Measurements from ENCODE around the gene BRS3. TPM values are rescaled to one million over a fixed set of nuclear protein-coding genes. Genes with fewer than 3 reads are reported as not detected.

Gene BRS3
- total and polyA plus RNA-seq, 12 donors: not detected

- intact Hi-C loops (cut with DNase I): no loop called here
- Histone ChIP-seq H3K27me3 (peaks cover 7% of the 10 kb centered on the region), H3K9me3 (replicated peaks in 1 of 3) (no peaks in the 10 kb centered on the region), H3K36me3 (replicated peaks in 1 of 2) (no peaks in the 10 kb centered on the region), H3K4me1 (replicated peaks in 1 of 2) (no peaks in the 10 kb centered on the region), H3K4me3 (no peak overlapping the region), H3K27ac (no peak overlapping the region)
- TF ChIP-seq POLR2A (IDR thresholded peaks at IDR 0.05) (no peak), CTCF (IDR thresholded peaks at IDR 0.05) (no peak)
- 47 to 77% (median 60%) methylated on average over 3 of the region's 3 CpGs for WGBS, 4 donors
- DNase-seq: no peak
Observed at GRCh38 chrX:136467303-136467702, 20.4 kb upstream of the BRS3 start.

DNA sequence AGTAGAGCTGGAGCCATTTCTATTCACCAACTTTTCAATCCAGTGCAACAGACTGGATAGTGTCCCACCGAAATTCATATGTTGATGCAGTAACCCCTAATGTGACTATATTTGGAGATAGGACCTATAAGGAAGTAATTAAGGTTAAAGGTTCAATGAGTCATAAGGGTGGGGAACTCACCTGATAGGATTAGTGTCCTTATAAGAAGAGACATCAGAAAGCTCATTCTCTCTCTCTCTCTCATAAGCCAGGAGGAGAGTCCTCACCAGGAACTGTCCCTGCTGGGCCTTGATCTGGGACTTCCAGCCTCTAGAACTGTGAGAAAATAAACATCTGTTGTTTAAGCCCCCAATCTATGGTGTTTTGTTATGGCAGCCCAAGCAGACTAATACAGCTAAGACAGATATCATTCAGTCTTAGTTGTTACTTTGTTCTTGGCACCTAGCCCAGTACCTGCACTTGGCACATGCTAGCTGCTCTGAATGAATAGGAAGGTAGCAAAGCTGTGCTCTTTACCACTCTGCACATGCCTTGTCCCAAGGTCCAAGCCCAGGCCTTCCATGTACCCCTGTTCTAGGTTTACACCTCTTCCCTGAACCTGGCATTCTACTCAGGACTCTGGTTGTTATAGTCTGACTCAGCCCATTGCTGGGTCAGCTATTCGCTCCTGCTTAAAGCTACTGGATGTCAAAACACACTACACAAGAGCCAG is 19.2 kb upstream of the BRS3 start:
- intact Hi-C loops (cut with DNase I): no loop called here

DNA sequence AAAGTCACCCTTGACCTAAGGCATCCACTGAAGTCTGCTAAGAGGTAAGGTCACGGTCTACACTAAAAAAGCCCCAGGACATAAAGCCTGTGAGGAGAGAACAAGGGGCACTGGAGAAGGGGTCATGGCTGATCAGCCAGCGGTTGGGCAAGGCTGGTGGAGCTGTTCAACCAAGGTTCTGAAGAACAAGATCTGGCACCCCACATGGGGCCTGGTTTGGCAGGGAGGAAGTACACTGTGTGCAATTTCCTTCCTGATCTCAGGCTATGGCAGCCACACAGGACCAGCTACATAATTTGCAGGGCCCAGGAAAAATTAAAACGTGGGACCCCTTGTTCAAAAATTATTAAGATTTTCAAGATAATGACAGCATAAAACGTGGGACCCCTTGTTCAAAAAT is 14.1 kb upstream of the BRS3 start:
- no peak for DNase-seq
- Histone ChIP-seq H3K27ac (no peak overlapping the region), H3K36me3 (replicated peaks in 1 of 2) (no peaks in the 10 kb centered on the region), H3K9me3 (replicated peaks in 1 of 3) (no peaks in the 10 kb centered on the region), H3K4me1 (replicated peaks in 1 of 2) (no peaks in the 10 kb centered on the region), H3K4me3 (no peak overlapping the region), H3K27me3 (peaks cover 11% of the 10 kb centered on the region)
- WGBS, 4 donors: 58 to 77% (median 64%) methylated on average over 2 to 4 of the region's 4 CpGs
- TF ChIP-seq CTCF (IDR thresholded peaks at IDR 0.05) (no peak), POLR2A (IDR thresholded peaks at IDR 0.05) (no peak)
- intact Hi-C loops (cut with DNase I): no loop called here

More for the DNA sequence above, 19.2 kb upstream of the BRS3 start:
- Histone ChIP-seq H3K4me1 (replicated peaks in 1 of 2) (no peaks in the 10 kb centered on the region), H3K27me3 (peaks cover 9% of the 10 kb centered on the region), H3K27ac (no peak overlapping the region), H3K4me3 (no peak overlapping the region), H3K36me3 (replicated peaks in 1 of 2) (no peaks in the 10 kb centered on the region), H3K9me3 (replicated peaks in 1 of 3) (no peaks in the 10 kb centered on the region)
- no peak for DNase-seq
- TF ChIP-seq CTCF (IDR thresholded peaks at IDR 0.05) (no peak), POLR2A (IDR thresholded peaks at IDR 0.05) (no peak)
- 70 to 95% (median 82%) methylated on average over 2 of the region's 2 CpGs for WGBS, 4 donors

DNA sequence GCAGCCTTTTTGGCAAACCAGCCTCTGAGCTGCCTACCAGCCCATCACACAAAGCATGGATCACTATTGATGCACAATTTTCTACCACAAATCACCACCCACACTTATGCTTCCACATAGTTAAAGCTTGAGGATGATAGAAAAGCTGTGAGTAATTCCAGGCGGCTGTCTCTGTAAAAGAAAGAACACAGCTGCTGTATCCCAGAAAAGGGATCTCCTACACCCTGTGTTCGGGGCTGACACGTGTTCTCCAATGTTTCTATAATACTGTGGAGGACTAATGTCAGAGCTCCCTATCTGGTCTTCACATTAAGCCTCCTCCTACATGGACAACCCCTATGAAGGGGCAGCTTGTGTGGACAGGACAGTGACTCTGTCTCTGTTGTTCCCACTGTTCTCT is 12.5 kb upstream of the BRS3 start:
- intact Hi-C loops (cut with DNase I): no loop called here
- DNase-seq: no peak
- TF ChIP-seq CTCF (IDR thresholded peaks at IDR 0.05) (no peak), POLR2A (IDR thresholded peaks at IDR 0.05) (no peak)
- no peaks in the 10 kb centered on the region for H3K9me3 ChIP-seq (replicated peaks in 1 of 3)
- no peak overlapping the region for H3K4me3 ChIP-seq
- H3K27me3 ChIP-seq: peaks cover 11% of the 10 kb centered on the region
- H3K27ac ChIP-seq: no peak overlapping the region
- no peaks in the 10 kb centered on the region for H3K4me1 ChIP-seq (replicated peaks in 1 of 2)
- H3K36me3 ChIP-seq (replicated peaks in 1 of 2): no peaks in the 10 kb centered on the region
- WGBS, 4 donors: 48 to 63% (median 49%) methylated on average over 3 of the region's 3 CpGs; no CpG with 5 or more reads in 1 of the 4 donors

Data from adrenal gland (tissue), 12 donors.